Measurements from ENCODE around the gene RBM27.
A peak's percentile ranks its signal among the peaks of the same experiment; 100 is the strongest.
"Not testable (repeated sequence)": the region's sequence is repeated elsewhere in the genome, so short reads cannot be mapped to it uniquely, and the experiment has no call there.

RBM27 gene

DNA sequence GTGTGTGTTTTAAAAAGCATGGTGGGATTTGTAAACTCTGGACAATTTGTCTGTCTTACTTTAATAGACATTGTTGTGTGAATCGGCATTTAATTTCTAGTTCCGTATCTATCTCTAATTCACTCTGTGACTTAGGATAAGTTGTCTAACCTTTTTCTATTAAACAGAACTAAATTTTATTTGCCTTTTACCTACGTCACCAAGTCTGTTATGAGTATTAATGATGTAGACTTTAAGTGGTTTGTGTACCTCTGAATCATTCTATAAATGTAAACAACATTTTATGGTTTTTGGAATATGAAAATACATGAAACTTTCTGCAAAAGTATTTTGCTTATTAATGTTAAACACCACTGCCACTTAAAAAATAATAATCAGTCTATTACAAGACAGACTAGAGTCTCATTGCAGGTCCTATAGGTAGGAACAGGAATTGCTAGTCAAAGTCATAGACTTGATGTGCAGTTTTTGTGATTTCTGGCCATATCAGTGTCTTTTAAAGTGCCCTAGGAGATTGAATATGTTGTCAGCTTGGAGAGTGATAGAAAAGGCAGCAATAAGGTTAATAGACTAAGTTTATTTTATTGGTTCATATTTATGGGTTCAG, 5.6 kb downstream of the RBM27 start:
- no peak for DNase-seq (ENCODE audit: low spot score)

DNA sequence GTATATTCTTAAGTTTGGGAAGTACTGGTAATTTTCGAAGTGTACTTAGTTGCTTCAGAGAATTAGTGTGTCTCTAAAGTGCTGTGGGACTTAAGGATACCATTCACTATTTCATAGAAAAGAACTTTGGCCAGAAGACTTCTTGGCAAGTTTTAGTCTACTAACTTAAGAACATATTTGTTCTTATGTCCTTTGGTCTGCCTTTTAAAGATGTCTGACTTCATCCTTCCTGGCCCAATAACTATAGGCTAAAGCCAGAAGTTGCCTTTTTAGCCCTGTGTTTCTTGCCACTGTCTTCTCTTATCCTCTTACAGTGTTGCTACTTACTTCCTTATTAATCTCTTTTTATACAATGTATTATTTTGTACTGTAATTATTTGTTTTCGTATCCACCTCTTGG, 6.3 kb downstream of the RBM27 start:
- DNase-seq (ENCODE audit: low spot score), result no peak

- DNase-seq (ENCODE audit: low spot score), result not testable (repeated sequence)
Measured at GRCh38 chr5:146210810-146211209, 7.4 kb downstream of the RBM27 start.

GRCh38 chr5:146213210-146213826, 9.9 kb downstream of the RBM27 start:
- no peak for DNase-seq (ENCODE audit: low spot score)

- not testable (repeated sequence) for DNase-seq (ENCODE audit: low spot score)
Measured at GRCh38 chr5:146214881-146215280, 11.5 kb downstream of the RBM27 start.

- DNase-seq (ENCODE audit: low spot score), result no peak
Measured at GRCh38 chr5:146218168-146218567, 14.8 kb downstream of the RBM27 start.

GRCh38 chr5:146219243-146219642, 15.8 kb downstream of the RBM27 start:
- no peak for DNase-seq (ENCODE audit: low spot score)

GRCh38 chr5:146221234-146221633, 17.8 kb downstream of the RBM27 start:
- no peak for DNase-seq (ENCODE audit: low spot score)

- DNase-seq (ENCODE audit: low spot score), result no peak
Measured at GRCh38 chr5:146222005-146222404, 18.6 kb downstream of the RBM27 start.

DNA sequence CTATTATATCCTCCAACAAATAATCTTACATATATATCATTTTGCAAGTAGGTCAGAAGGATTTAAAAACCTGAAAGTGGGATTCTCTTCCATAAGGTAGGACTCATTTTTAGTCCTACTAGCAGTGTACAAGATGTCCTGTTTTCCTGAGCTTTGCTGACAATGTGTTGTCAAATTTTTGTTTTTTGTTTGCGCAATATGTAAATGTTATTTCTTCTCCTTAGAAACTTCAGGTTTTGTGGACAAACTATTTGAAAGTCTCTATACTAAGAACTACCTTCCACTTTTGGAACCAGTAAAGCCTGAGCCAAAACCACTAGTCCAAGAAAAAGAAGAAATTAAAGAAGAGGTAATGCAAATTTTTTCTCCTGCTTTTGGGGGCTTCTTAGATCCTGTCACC, 19.8 kb downstream of the RBM27 start:
- DNase-seq (ENCODE audit: low spot score), result no peak

DNA sequence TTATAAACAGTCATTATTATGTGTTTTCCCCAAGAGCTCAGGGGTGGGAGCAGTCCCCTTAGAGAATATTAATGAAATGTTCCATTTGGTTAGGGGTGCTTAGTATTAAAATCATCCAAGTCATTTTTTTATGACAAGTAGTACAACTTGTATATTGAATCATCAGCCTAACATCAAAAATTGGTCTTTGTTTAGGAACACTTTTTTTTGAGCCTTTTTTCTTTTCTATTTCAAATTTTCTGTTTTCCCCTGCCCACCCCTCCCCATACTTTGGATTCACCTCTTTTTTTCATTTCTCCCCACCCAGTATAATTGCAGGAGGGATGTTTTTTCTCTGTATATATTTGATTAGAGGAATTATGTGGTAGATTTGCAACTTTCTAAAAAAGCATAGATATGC, 25.8 kb downstream of the RBM27 start:
- DNase-seq (ENCODE audit: low spot score), result no peak

GRCh38 chr5:146232223-146232622, 28.8 kb downstream of the RBM27 start:
- DNase-seq (ENCODE audit: low spot score), result no peak

- DNase-seq (ENCODE audit: low spot score), result no peak
Measured at GRCh38 chr5:146233441-146233840, 30.0 kb downstream of the RBM27 start.

GRCh38 chr5:146238973-146239372, 35.6 kb downstream of the RBM27 start:
- no peak for DNase-seq (ENCODE audit: low spot score)

DNA sequence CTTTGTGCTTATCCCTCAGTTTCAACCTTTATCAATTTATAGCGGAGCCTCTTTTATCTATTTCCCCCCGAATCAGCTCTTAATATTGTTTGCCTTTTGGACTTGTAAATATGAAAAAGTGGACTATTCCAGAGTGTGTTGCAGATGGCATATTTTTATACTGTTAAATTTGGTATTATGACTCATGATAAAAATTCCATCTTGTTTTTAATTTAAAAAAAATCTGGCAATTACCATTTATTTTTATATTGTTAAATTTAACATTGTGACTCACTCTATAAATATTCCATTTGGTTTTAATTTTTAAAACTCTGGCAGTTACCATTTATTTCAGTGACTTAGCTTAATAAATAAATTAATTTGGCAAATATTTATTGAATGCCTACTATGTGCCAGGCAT, 37.5 kb downstream of the RBM27 start:
- peak; percentile 21 for DNase-seq (ENCODE audit: low spot score)

- no peak for DNase-seq (ENCODE audit: low spot score)
Measured at GRCh38 chr5:146243247-146243646, 39.8 kb downstream of the RBM27 start.

- no peak for DNase-seq (ENCODE audit: low spot score)
Measured at GRCh38 chr5:146248561-146248960, 45.2 kb downstream of the RBM27 start.

GRCh38 chr5:146249801-146250200, 46.4 kb downstream of the RBM27 start:
- DNase-seq (ENCODE audit: low spot score), result no peak
